K562 (cell line): ENCODE measurements around the gene CEND1. TPM values are rescaled to one million over a fixed set of nuclear protein-coding genes. Genes with fewer than 3 reads are reported as not detected.

Source experiments
- ATF7 ChIP-seq: fragments of 450-650 bp; IDR thresholded peaks from 2 replicates; pipeline ENCODE4 v1.7.1; 2014; ENCODE audit warnings: mild to moderate bottlenecking, moderate library complexity
- CBFA2T3 ChIP-seq: fragments of 450-650 bp; IDR thresholded peaks from 2 replicates; pipeline ENCODE4 v1.6.1; 2017
- CCAR2 ChIP-seq: fragments of 200-400 bp; formaldehyde crosslinking; IDR thresholded peaks from 2 replicates; pipeline ENCODE4 v1.6.1; 2017; ENCODE audit warnings: mild to moderate bottlenecking, low read depth, low read length
- CHD2 ChIP-seq: IDR thresholded peaks from 2 replicates; pipeline ENCODE4 v1.6.1; 2011; ENCODE audit warnings: low read depth, low read length
- CUX1 ChIP-seq: fragments of 200-800 bp; sonication (Bioruptor generic); IDR thresholded peaks from 2 replicates; pipeline ENCODE4 v1.6.1; 2016; ENCODE audit warnings: missing genetic modification characterization, missing compliant biosample characterization
- DNMT1 ChIP-seq: fragments of 450-650 bp; IDR thresholded peaks from 2 replicates; pipeline ENCODE4 v1.6.1; 2016; ENCODE audit warnings: antibody characterized with exemption, mild to moderate bottlenecking
- HDAC1 ChIP-seq, 2 experiments: fragments of 450-650 bp; IDR thresholded peaks; 2 replicates each; pipeline ENCODE4 v1.6.1; 2016 to 2017; ENCODE audit warnings: inconsistent platforms in 1 of 2, mild to moderate bottlenecking in 1 of 2, moderate library complexity in 1 of 2
- KLF1 ChIP-seq: fragments of 450-650 bp; IDR thresholded peaks from 2 replicates; pipeline ENCODE4 v1.6.1; 2016; ENCODE audit warnings: missing genetic modification characterization, missing compliant biosample characterization
- MBD2 ChIP-seq: sonication (generic); IDR thresholded peaks from 2 replicates; pipeline ENCODE4 v1.6.1; 2016; ENCODE audit warnings: low read depth, borderline replicate concordance
- NR2C2 ChIP-seq, 2 experiments: fragments of 200-800 bp in 1 of 2; sonication (Bioruptor generic) in 1 of 2; sonication (generic) in 1 of 2; formaldehyde crosslinking in 1 of 2; IDR thresholded peaks; 2 replicates each; pipeline versions ENCODE4 v1.6.1 to v1.8.0; 2016 to 2022; ENCODE audit warnings: mild to moderate bottlenecking in 1 of 2, missing compliant biosample characterization in 1 of 2, missing genetic modification characterization in 1 of 2, missing genetic modification reagents in 1 of 2
- NR3C1 ChIP-seq: sonication (generic); formaldehyde crosslinking; IDR thresholded peaks from 2 replicates; pipeline ENCODE4 v1.8.1; 2022; ENCODE audit warnings: missing genetic modification reagents
- RBM17 ChIP-seq: fragments of 200-400 bp; formaldehyde crosslinking; IDR thresholded peaks from 2 replicates; pipeline ENCODE4 v1.6.1; 2017; ENCODE audit warnings: low read depth, mild to moderate bottlenecking, low read length, borderline replicate concordance
- SREBF1 ChIP-seq: fragments of 150-350 bp; IDR thresholded peaks from 2 replicates; pipeline ENCODE4 v1.6.1; 2014; ENCODE audit warnings: antibody characterized with exemption, low read depth, low read length, borderline replicate concordance
- TAF1 ChIP-seq: IDR thresholded peaks from 2 replicates; pipeline ENCODE4 v1.6.1; 2011; ENCODE audit warnings: mild to moderate bottlenecking, low read length, moderate library complexity; ENCODE audit not compliant: insufficient read depth, control insufficient read depth, severe bottlenecking; ENCODE audit errors: extremely low read depth
- TFAP4 ChIP-seq: sonication (generic); formaldehyde crosslinking; IDR thresholded peaks from 2 replicates; pipeline ENCODE4 v1.8.0; 2022; ENCODE audit warnings: missing genetic modification reagents, mild to moderate bottlenecking, moderate library complexity, borderline replicate concordance
- THAP12 ChIP-seq: fragments of 250-450 bp; sonication (Bioruptor Pico); IDR thresholded peaks from 2 replicates; pipeline ENCODE4 v1.9.0; 2021; ENCODE audit warnings: mild to moderate bottlenecking, inconsistent platforms
- ZNF263 ChIP-seq: sonication (generic); formaldehyde crosslinking; IDR thresholded peaks from 2 replicates; pipeline ENCODE4 v1.8.0; 2022; ENCODE audit warnings: mild to moderate bottlenecking, missing genetic modification reagents, borderline replicate concordance
- ZNF76 ChIP-seq: fragments of 250-450 bp; sonication (Bioruptor Pico); IDR thresholded peaks from 2 replicates; pipeline ENCODE4 v1.4.0; 2020; ENCODE audit warnings: mild to moderate bottlenecking, moderate library complexity, borderline replicate concordance
- polyA plus RNA-seq, 8 experiments: library from polyadenylated mRNA; depleted of rRNA in 4 of 8; stranded (reverse) in 5 of 8; unstranded in 3 of 8; fragments of >200 nt; fragmentation: Nextera tagmentation in 2 of 8; fragmentation: Illumina TruSeq in 1 of 8; extraction: Ambion mirVana in 2 of 8; extraction: Trizol in 1 of 8; gene quantifications; 2 replicates each; pipeline versions ENCODE4 v1.2.1 to v1.2.3, GENCODE V29; 2011 to 2014; ENCODE audit warnings: inconsistent platforms in 1 of 8, missing spikeins in 1 of 8
- total RNA-seq, 7 experiments: library from RNA; depleted of rRNA in 6 of 7; stranded (reverse); fragments of >200 nt in 6 of 7; fragmentation: Illumina TruSeq in 2 of 7; extraction: Trizol in 2 of 7; gene quantifications; 2 replicates each; pipeline versions ENCODE4 v1.2.1 to v1.2.3, GENCODE V29; 2011 to 2021; ENCODE audit warnings: low replicate concordance in 1 of 7

CEND1 gene
- total and polyA plus RNA-seq, 9 of the 15 experiments (the other 6 are each of a cell fraction or from before 2014, with no cell fraction given): 0.13 to 0.18 (median 0.16) TPM; not detected in 6

- TF ChIP-seq TFAP4 (CRISPR knock-in tag) (peak; percentile 55; the same call in 1 of the 2 replicates), CUX1 (CRISPR knock-in tag) (no peak), SREBF1 (no peak), TAF1 (peak; percentile 84), RBM17 (no peak), KLF1 (tag) (0 out of 2 replicates have a peak, but pooled peaks have one; percentile 42), ZNF76 (CRISPR knock-in tag) (no peak), ATF7 (0 out of 2 replicates have a peak, but pooled peaks have one; percentile 25), THAP12 (CRISPR knock-in tag) (peak; percentile 87), CCAR2 (no peak), NR2C2 (CRISPR knock-in tag; IDR thresholded peaks at IDR 0.05) (no peak), NR2C2 (tag; IDR thresholded peaks at IDR 0.05) (peak; percentile 56; the same call in 1 of the 2 replicates), ZNF263 (CRISPR knock-in tag) (no peak), CBFA2T3 (no peak), NR3C1 (CRISPR knock-in tag) (peak; percentile 57; the same call in 1 of the 2 replicates), MBD2 (peak; percentile 20; the same call in 1 of the 2 replicates), CHD2 (no peak), DNMT1 (no peak), HDAC1 (IDR thresholded peaks at IDR 0.05) (0 out of 4 replicates have a peak, but pooled peaks of 1 of the 2 experiments have one; percentile 21)
Observed at GRCh38 chr11:777288-778255, 12.3 kb downstream of the CEND1 start, which contains the start of gene GATD1 (continued).
